Breast epithelium (tissue), 4 donors: ENCODE results near the gene SLC35F1. TPM values are rescaled to one million over a fixed set of nuclear protein-coding genes. Genes with fewer than 3 reads are reported as not detected.

Source experiments
- DNase-seq, 2 donors: peaks; one replicate each; pipeline ENCODE4 v3.0.0-alpha.2; 2019; ENCODE audit warnings: low spot score in 2 of 2
- H3K27ac ChIP-seq, 2 donors: fragments of 200-600 bp; sonication (generic) in 1 of 2; one replicate each; pipeline ENCODE4 v1.5.1; 2016 to 2019; ENCODE audit warnings: mild to moderate bottlenecking in 1 of 2
- H3K27me3 ChIP-seq, 2 donors: fragments of 200-600 bp; sonication (generic) in 1 of 2; one replicate each; pipeline versions ENCODE4 v1.5.1 to v1.6.0; 2017 to 2019; ENCODE audit warnings: control low read depth in 1 of 2, mild to moderate bottlenecking in 1 of 2
- H3K36me3 ChIP-seq: fragments of 200-600 bp; one replicate; pipeline ENCODE4 v1.5.1; 2019
- H3K4me1 ChIP-seq, 2 donors: fragments of 200-600 bp; sonication (generic); one replicate each; pipeline ENCODE4 v1.5.1; 2016 to 2019; ENCODE audit warnings: control low read depth in 1 of 2
- H3K4me3 ChIP-seq, 3 donors: fragments of 200-600 bp; sonication (generic); 1 replicate in 2 of 3; 2 replicates in 1 of 3; pipeline ENCODE4 v1.5.1; 2016 to 2019; ENCODE audit warnings: mild to moderate bottlenecking in 3 of 3, moderate library complexity in 2 of 3
- H3K9me3 ChIP-seq, 2 donors: fragments of 200-600 bp; sonication (generic) in 1 of 2; one replicate each; pipeline ENCODE4 v1.5.1; 2016 to 2019; ENCODE audit warnings: control low read depth in 1 of 2
- POLR2A ChIP-seq: fragments of 450-650 bp; IDR thresholded peaks from one replicate; pipeline ENCODE4 v1.6.1; 2016; ENCODE audit warnings: antibody characterized with exemption, mild to moderate bottlenecking, moderate library complexity
- POLR2AphosphoS5 ChIP-seq, 3 donors: sonication (generic); formaldehyde crosslinking; IDR thresholded peaks; one replicate each; pipeline ENCODE4 v1.6.1; 2017; ENCODE audit warnings: antibody characterized with exemption in 3 of 3
- intact Hi-C: fragments of 100-400 bp; cut with DNase I; formaldehyde crosslinking; loops from one replicate; pipeline ENCODE4 v1.15.1; 2023; ENCODE audit warnings: low total_unique reads
- total RNA-seq, 3 donors: library from RNA; depleted of rRNA; stranded (reverse); fragments of >200 nt; gene quantifications; one replicate each; pipeline ENCODE4 v1.1.0, GENCODE V29; 2016
- TF ChIP-seq, protein P1 (sequence below), 3 donors: fragments of 450-650 bp; IDR thresholded peaks; one replicate each; pipeline ENCODE4 v1.5.1; 2016 to 2017; ENCODE audit warnings: antibody characterized with exemption in 3 of 3, mild to moderate bottlenecking in 3 of 3, moderate library complexity in 3 of 3

The SLC35F1 gene
- total RNA-seq, 3 donors from 2014 or later = 0.66 to 2.5 (median 0.80) TPM

DNA sequence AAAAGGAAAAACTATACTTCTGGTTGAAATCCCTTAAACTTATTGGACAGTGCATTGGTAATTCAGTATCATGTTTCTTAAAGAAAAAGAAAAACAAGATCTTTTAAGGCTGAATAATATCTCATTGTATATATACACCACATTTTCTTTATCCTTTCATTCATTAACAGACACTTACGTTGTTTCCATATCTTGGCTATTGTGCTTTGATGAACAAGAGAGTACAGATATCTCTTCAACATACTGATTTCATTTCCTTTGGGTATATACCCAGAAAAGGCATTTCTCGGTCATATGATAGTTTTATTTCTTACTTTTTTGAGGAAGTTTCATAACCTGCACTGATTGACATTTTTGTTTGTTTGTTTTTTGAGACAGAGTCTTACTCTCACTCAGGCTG lies 281.5 kb downstream of the SLC35F1 start:
- H3K4me3 ChIP-seq = no peak overlapping the region
- H3K36me3 ChIP-seq = no peaks in the 10 kb centered on the region
- no peaks in the 10 kb centered on the region for H3K27me3 ChIP-seq
- no peak for DNase-seq
- H3K4me1 ChIP-seq = no peaks in the 10 kb centered on the region
- no peak overlapping the region for H3K27ac ChIP-seq
- H3K9me3 ChIP-seq = no peaks in the 10 kb centered on the region
- no peak for TF ChIP-seq POLR2AphosphoS5 (IDR thresholded peaks at IDR 0.05)
- intact Hi-C loops = no loop called here

DNA sequence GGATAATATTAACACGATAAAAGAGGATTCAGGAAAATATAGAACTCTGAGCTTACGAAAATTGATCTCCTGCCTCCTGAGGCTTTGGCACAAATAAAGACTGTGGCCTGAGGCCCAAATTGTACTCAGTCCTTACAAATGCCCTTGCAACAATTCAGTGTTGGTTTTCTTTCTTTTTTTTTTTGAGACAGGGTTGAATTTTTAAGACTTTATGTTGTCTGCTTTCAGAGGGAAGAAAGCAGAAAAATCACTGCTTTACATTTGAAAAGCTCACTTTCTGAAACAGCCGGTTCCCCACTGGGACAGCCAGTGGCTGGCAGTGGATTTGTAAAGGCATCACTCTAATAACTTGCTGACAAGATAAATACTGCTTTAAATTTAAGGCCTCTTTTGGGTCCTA lies 290.5 kb downstream of the SLC35F1 start:
- intact Hi-C loops = loop anchor here (5.0 kb wide), 1 partner anchor 590 kb away; no protein-coding TSS in a partner anchor
- TF ChIP-seq POLR2AphosphoS5 (IDR thresholded peaks at IDR 0.05) (no peak), POLR2A (no peak)
- TF ChIP-seq, protein P1, sequence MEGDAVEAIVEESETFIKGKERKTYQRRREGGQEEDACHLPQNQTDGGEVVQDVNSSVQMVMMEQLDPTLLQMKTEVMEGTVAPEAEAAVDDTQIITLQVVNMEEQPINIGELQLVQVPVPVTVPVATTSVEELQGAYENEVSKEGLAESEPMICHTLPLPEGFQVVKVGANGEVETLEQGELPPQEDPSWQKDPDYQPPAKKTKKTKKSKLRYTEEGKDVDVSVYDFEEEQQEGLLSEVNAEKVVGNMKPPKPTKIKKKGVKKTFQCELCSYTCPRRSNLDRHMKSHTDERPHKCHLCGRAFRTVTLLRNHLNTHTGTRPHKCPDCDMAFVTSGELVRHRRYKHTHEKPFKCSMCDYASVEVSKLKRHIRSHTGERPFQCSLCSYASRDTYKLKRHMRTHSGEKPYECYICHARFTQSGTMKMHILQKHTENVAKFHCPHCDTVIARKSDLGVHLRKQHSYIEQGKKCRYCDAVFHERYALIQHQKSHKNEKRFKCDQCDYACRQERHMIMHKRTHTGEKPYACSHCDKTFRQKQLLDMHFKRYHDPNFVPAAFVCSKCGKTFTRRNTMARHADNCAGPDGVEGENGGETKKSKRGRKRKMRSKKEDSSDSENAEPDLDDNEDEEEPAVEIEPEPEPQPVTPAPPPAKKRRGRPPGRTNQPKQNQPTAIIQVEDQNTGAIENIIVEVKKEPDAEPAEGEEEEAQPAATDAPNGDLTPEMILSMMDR (IDR thresholded peaks at IDR 0.05) = no peak
- Histone ChIP-seq H3K36me3 (no peaks in the 10 kb centered on the region), H3K27me3 (no peaks in the 10 kb centered on the region), H3K4me1 (no peaks in the 10 kb centered on the region), H3K9me3 (no peaks in the 10 kb centered on the region), H3K4me3 (no peak overlapping the region), H3K27ac (no peak overlapping the region)
- no peak for DNase-seq

DNA sequence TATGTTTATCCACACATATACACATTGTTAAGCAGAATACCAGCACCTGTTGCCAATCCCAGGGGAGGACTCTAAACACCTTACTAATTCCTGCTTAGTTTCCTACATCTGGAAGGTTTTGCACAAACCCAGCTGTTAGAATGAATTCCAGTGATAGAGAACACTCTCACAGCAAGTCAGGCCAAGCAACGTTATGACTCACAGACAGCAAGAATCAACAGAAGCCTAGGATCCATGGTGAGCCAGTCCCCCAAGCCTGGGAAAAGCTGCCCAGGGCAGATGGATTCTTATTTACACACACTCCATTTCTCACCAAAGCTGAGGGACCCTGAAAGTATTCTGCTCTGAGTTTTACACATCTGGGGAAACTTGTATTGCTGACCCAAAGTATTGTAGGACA lies 291.7 kb downstream of the SLC35F1 start:
- TF ChIP-seq, protein P1 (IDR thresholded peaks at IDR 0.05) = no peak
- TF ChIP-seq POLR2AphosphoS5 (IDR thresholded peaks at IDR 0.05) (no peak), POLR2A (no peak)

DNA sequence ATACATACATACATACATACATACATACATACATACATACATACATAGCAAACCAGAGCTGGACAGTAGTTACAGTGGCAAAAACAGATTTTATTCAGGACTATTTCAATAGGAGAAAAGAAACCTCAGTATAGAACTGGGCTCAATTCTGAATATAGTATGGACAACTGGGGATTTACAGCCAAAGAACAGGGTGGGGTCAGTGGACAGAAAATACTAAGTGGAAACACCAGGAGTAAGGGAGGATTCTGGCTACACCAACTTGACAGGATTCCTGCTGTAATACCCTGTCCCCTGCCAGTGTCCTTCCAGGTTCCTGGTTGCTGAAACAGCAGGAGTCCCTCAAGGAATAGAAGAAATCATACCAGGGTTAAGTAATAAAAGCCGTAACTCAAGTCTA lies 293.1 kb downstream of the SLC35F1 start:
- Histone ChIP-seq H3K36me3 (no peaks in the 10 kb centered on the region), H3K27ac (no peak overlapping the region), H3K9me3 (no peaks in the 10 kb centered on the region), H3K27me3 (no peaks in the 10 kb centered on the region), H3K4me3 (no peak overlapping the region), H3K4me1 (no peaks in the 10 kb centered on the region)
- intact Hi-C loops = no loop called here
- TF ChIP-seq POLR2A = no peak
- TF ChIP-seq, protein P1 (IDR thresholded peaks at IDR 0.05) = no peak
- no peak for DNase-seq

More for the DNA sequence above, 291.7 kb downstream of the SLC35F1 start:
- no peak for DNase-seq
- Histone ChIP-seq H3K4me3 (no peak overlapping the region), H3K9me3 (no peaks in the 10 kb centered on the region), H3K27ac (no peak overlapping the region), H3K27me3 (no peaks in the 10 kb centered on the region), H3K36me3 (no peaks in the 10 kb centered on the region), H3K4me1 (no peaks in the 10 kb centered on the region)
- intact Hi-C loops = loop anchor here (1.0 to 5.0 kb wide), 2 partner anchors 9 to 589 kb away; no protein-coding TSS in a partner anchor

DNA sequence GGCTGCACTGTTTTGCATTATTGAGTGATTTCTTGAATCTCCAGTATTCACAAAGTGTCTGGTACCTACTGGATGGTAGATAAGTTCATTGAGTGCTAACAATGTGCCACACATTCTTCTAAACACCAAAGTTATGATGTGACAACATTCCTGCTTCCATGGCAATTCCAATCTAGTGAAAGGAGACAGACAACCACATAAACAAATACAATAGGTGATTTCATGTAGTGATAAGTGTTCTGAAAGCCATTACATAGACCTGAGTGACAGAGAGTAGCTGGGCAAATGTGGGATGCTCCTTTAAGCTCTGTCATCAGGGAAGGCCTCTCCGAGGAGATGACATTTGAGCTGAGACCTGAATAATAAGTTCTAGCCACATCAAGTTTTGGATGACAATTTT lies 295.5 kb downstream of the SLC35F1 start:
- TF ChIP-seq POLR2A (no peak), POLR2AphosphoS5 (IDR thresholded peaks at IDR 0.05) (no peak)
- TF ChIP-seq, protein P1 (IDR thresholded peaks at IDR 0.05) = no peak
- intact Hi-C loops = no loop called here
- Histone ChIP-seq H3K27ac (no peak overlapping the region), H3K27me3 (no peaks in the 10 kb centered on the region), H3K9me3 (no peaks in the 10 kb centered on the region), H3K36me3 (no peaks in the 10 kb centered on the region), H3K4me1 (no peaks in the 10 kb centered on the region), H3K4me3 (no peak overlapping the region)
- no peak for DNase-seq

DNA sequence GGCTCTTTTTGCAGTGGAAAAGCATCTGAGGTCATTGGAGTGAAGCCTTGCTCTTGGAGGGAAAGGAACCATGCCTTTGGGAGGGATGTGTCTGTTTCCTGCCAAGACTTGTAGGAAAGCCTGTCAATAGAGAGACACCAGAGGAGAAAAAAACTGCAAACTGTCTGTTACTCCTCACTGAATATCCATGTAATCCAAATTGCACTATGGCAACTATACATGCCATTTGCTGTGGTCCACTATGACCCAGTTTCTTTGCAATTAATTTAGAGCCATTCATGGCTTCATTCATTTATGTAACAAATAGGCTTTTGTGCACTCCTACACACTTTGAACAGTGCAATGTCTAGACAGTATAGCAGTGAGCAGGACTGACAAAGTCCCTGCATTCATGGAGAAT lies 296.5 kb downstream of the SLC35F1 start:
- H3K27ac ChIP-seq = no peak overlapping the region
- intact Hi-C loops = no loop called here
- no peak overlapping the region for H3K4me3 ChIP-seq
- TF ChIP-seq, protein P1 (IDR thresholded peaks at IDR 0.05) = no peak
- TF ChIP-seq POLR2AphosphoS5 (IDR thresholded peaks at IDR 0.05) (no peak), POLR2A (no peak)
- H3K27me3 ChIP-seq = no peaks in the 10 kb centered on the region
- no peak for DNase-seq
- no peaks in the 10 kb centered on the region for H3K4me1 ChIP-seq
- no peaks in the 10 kb centered on the region for H3K9me3 ChIP-seq
- H3K36me3 ChIP-seq = no peaks in the 10 kb centered on the region
